GM06990 (cell line): ENCODE results near the gene RBM33.

Experiments used
- DNase-seq: peaks from one replicate; pipeline ENCODE4 v3.0.0-alpha.2; 2011; ENCODE audit not compliant: insufficient read length; ENCODE audit errors: extremely low read depth
- H3K27me3 ChIP-seq: replicated peaks from 2 replicates; pipeline ENCODE4 v1.6.0; 2011; ENCODE audit warnings: low read length; ENCODE audit not compliant: control insufficient read depth, insufficient read depth
- H3K36me3 ChIP-seq: 2 replicates; pipeline ENCODE4 v1.5.1; 2011; ENCODE audit warnings: low read length; ENCODE audit not compliant: control insufficient read depth, insufficient read depth
- H3K4me3 ChIP-seq: replicated peaks from 2 replicates; pipeline ENCODE4 v1.5.1; 2011; ENCODE audit warnings: low read depth, mild to moderate bottlenecking, control low read depth, low read length
- CTCF ChIP-seq: IDR thresholded peaks from 2 replicates; pipeline ENCODE4 v1.5.1; 2011; ENCODE audit warnings: low read length, control low read depth, mild to moderate bottlenecking, inconsistent platforms; ENCODE audit not compliant: insufficient read depth, poor library complexity, severe bottlenecking

RBM33 gene

GRCh38 chr7:155665957-155666287, 21.5 kb downstream of the RBM33 start:
- peaks cover 6% of the 10 kb centered on the region for H3K36me3 ChIP-seq
- DNase-seq = no peak

GRCh38 chr7:155667241-155667829, 22.9 kb downstream of the RBM33 start:
- DNase-seq = no peak
- no peak for TF ChIP-seq CTCF
- Histone ChIP-seq H3K36me3 (peaks cover 6% of the 10 kb centered on the region), H3K4me3 (no peak overlapping the region), H3K27me3 (no peaks in the 10 kb centered on the region)

More at GRCh38 chr7:155665957-155666287, 21.5 kb downstream of the RBM33 start:
- Histone ChIP-seq H3K4me3 (no peak overlapping the region), H3K27me3 (no peaks in the 10 kb centered on the region)
- no peak for TF ChIP-seq CTCF

- no peaks in the 10 kb centered on the region for H3K27me3 ChIP-seq
- no peak for TF ChIP-seq CTCF
- H3K36me3 ChIP-seq = peaks cover 8% of the 10 kb centered on the region
- H3K4me3 ChIP-seq = no peak overlapping the region
- no peak for DNase-seq
Measured at GRCh38 chr7:155669717-155670505, 25.4 kb downstream of the RBM33 start.

GRCh38 chr7:155670521-155670920, 26.1 kb downstream of the RBM33 start:
- no peaks in the 10 kb centered on the region for H3K27me3 ChIP-seq
- DNase-seq = no peak
- H3K36me3 ChIP-seq = peaks cover 5% of the 10 kb centered on the region
- TF ChIP-seq CTCF = no peak
- H3K4me3 ChIP-seq = no peak overlapping the region

- TF ChIP-seq CTCF = no peak
- H3K36me3 ChIP-seq = peaks cover 3% of the 10 kb centered on the region; the same call in 1 of the 2 replicates
- H3K27me3 ChIP-seq = no peaks in the 10 kb centered on the region
- no peak for DNase-seq
- H3K4me3 ChIP-seq = no peak overlapping the region
Measured at GRCh38 chr7:155674556-155674955, 30.1 kb downstream of the RBM33 start.
